Kidney (tissue), 14 donors: ENCODE results near the gene RTEL1. TPM values are rescaled to one million over a fixed set of nuclear protein-coding genes. Genes with fewer than 3 reads are reported as not detected.

Source experiments
- DNase-seq, 5 donors: peaks; one replicate each; pipeline ENCODE4 v3.0.0-alpha.2; 2013 to 2020
- FAIRE-seq: peaks from 2 replicates; lab custom pipeline; 2012; peaks lifted over from hg19 to GRCh38; lab: Jason Lieb, UNC
- H3K27ac ChIP-seq, 2 donors: one replicate each; pipeline ENCODE4 v1.7.0; 2013; ENCODE audit warnings: low read depth in 2 of 2, low read length in 2 of 2, inconsistent platforms in 1 of 2
- H3K27me3 ChIP-seq: one replicate; pipeline ENCODE4 v1.7.1; 2013; ENCODE audit warnings: low read length, inconsistent platforms; ENCODE audit not compliant: control insufficient read depth, insufficient read depth
- H3K36me3 ChIP-seq, 3 donors: one replicate each; pipeline versions ENCODE4 v1.7.0 to v1.7.1; 2013; ENCODE audit warnings: low read length in 3 of 3, control low read depth in 1 of 3, inconsistent platforms in 1 of 3; ENCODE audit not compliant: insufficient read depth in 3 of 3, control insufficient read depth in 2 of 3
- H3K4me1 ChIP-seq, 3 donors: one replicate each; pipeline versions ENCODE4 v1.7.0 to v1.7.1; 2013; ENCODE audit warnings: low read length in 3 of 3, inconsistent platforms in 1 of 3, low read depth in 1 of 3; ENCODE audit not compliant: control insufficient read depth in 2 of 3, insufficient read depth in 2 of 3
- H3K4me3 ChIP-seq, 3 donors: one replicate each; pipeline versions ENCODE4 v1.7.0 to v1.8.1; 2013; ENCODE audit warnings: low read length in 3 of 3, control low read depth in 1 of 3, inconsistent platforms in 1 of 3
- H3K9ac ChIP-seq, 3 donors: one replicate each; pipeline versions ENCODE4 v1.7.0 to v1.7.1; 2013; ENCODE audit warnings: low read length in 3 of 3, control low read depth in 1 of 3, inconsistent platforms in 1 of 3
- H3K9me3 ChIP-seq, 3 donors: one replicate each; pipeline versions ENCODE4 v1.7.0 to v1.7.1; 2013; ENCODE audit warnings: low read length in 3 of 3, control low read depth in 1 of 3, inconsistent platforms in 1 of 3; ENCODE audit not compliant: control insufficient read depth in 2 of 3, insufficient read depth in 1 of 3
- intact Hi-C: fragments of 100-400 bp; cut with DNase I; formaldehyde crosslinking; loops from one replicate; pipeline ENCODE4 v1.11.1; 2022
- polyA plus RNA-seq: library from polyadenylated mRNA; stranded (reverse); fragments of 350-450 nt; fragmentation: Illumina TruSeq; extraction: RNeasy Lipid Tissue Mini Kit (QIAGEN cat#74804); gene quantifications from one replicate; pipeline ENCODE4 v1.2.3, GENCODE V29; 2014; ENCODE audit warnings: low read depth, low replicate concordance; ENCODE audit not compliant: insufficient read depth
- total RNA-seq: library from RNA; stranded (reverse); fragmentation: NEBNext Ultra II Directional; extraction: Animal tissue kit (Norgen Biotek cat#: 25700); gene quantifications from one replicate; pipeline ENCODE4 v1.2.1, GENCODE V29; 2021
- TF ChIP-seq, protein P1 (sequence below): IDR thresholded peaks from 3 replicates; pipeline ENCODE4 v1.5.1; 2012; ENCODE audit warnings: mild to moderate bottlenecking, moderate library complexity, borderline replicate concordance; ENCODE audit not compliant: insufficient read depth; ENCODE audit errors: extremely low read depth
- donor health status: control.
- donor health status: control.
- donor health status: control.
- donor health status: control.
- donor health status: control.
- donor health status: DM: yes; HTN: yes; CAD: no.
- donor health status: Normal renal cell carcinoma (clear cell type).

The RTEL1 gene
- total and polyA plus RNA-seq, 2 donors from 2014 or later, result 5.3 to 37.7 TPM

DNA sequence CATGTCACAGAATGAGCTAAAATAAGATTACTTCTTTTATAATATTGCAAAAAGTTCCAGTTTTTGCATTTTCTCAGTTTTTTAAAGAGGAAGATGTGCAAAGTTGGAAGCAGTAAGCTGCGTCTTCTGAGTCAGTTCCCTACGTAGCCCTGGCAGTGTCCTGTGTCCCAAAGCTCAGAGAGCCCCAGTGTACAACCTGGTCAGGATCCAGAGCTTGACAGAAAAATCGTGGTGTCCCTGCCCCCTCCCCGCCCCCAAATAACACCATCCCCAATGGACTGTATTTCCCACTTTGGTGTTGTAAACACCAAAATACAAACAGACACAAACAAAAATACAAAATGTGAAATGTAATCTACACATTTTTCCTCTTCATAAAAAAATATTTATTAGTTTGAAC is 86.0 kb downstream of the RTEL1 start:
- Histone ChIP-seq H3K36me3 (peaks cover 0 to 13% (median 2%) of the 10 kb centered on the region in 3 donors), H3K4me1 (peaks cover 0 to 14% (median 5%) of the 10 kb centered on the region in 3 donors), H3K9ac (peak overlapping the region in 1 of 3 donors; percentile 12), H3K4me3 (no peak overlapping the region), H3K27me3 (no peaks in the 10 kb centered on the region), H3K9me3 (no peaks in the 10 kb centered on the region), H3K27ac (no peak overlapping the region)
- FAIRE-seq (no peak), DNase-seq (peak in 1 of 5 donors; percentile 18)
- TF ChIP-seq, protein P1, sequence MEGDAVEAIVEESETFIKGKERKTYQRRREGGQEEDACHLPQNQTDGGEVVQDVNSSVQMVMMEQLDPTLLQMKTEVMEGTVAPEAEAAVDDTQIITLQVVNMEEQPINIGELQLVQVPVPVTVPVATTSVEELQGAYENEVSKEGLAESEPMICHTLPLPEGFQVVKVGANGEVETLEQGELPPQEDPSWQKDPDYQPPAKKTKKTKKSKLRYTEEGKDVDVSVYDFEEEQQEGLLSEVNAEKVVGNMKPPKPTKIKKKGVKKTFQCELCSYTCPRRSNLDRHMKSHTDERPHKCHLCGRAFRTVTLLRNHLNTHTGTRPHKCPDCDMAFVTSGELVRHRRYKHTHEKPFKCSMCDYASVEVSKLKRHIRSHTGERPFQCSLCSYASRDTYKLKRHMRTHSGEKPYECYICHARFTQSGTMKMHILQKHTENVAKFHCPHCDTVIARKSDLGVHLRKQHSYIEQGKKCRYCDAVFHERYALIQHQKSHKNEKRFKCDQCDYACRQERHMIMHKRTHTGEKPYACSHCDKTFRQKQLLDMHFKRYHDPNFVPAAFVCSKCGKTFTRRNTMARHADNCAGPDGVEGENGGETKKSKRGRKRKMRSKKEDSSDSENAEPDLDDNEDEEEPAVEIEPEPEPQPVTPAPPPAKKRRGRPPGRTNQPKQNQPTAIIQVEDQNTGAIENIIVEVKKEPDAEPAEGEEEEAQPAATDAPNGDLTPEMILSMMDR, result no peak
- intact Hi-C loops, result no loop called here

DNA sequence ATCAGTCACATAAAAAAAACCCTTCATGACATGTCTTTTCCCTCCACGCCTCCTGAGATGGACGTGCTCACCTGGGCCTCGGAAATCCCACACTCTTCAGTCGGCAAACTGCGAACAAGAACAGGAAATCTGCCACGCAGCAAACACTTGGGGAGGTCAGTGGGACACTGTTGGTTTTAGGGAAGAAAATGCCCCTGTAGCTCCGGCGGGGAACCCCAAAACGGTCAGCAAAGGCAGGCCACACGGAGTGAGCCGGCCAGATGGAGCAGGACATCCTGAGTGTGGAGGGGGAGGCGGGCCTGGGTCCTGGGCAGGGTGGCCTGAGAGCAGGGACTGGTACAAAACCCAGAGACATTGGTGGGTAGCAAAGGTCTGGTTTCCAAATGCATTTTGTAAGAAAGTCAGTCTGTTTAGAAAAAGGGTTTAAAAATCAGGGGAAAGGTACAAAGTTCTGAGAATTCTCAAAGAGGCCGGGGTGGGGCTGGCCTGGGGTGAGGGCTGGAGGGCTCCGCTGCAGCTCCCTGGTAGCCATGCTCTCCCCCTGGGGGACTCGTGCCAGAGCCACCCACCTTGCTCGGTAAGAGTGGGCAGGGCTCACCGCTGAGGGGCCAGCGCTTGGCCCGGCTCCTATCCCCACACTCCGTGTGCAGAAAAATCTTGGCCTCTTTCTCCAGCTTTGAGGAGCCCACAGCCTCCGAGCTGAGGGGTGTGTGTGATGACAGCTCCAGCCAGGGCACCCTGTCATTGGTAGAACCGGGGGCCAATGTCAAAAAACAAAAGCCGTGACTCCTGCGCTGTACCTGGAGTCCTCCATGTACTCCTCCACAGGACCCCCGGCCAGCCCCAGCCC is 86.7 kb downstream of the RTEL1 start:
- H3K9ac ChIP-seq, result no peak overlapping the region
- intact Hi-C loops, result no loop called here
- H3K27ac ChIP-seq, result no peak overlapping the region
- peaks cover 0 to 14% (median 5%) of the 10 kb centered on the region in 3 donors for H3K4me1 ChIP-seq
- no peaks in the 10 kb centered on the region for H3K27me3 ChIP-seq
- TF ChIP-seq, protein P1, result no peak
- DNase-seq, result peak in 1 of 5 donors; percentile 71
- H3K4me3 ChIP-seq, result no peak overlapping the region
- H3K36me3 ChIP-seq, result peaks cover 0 to 13% (median 2%) of the 10 kb centered on the region in 3 donors
- no peaks in the 10 kb centered on the region for H3K9me3 ChIP-seq
- FAIRE-seq, result no peak

DNA sequence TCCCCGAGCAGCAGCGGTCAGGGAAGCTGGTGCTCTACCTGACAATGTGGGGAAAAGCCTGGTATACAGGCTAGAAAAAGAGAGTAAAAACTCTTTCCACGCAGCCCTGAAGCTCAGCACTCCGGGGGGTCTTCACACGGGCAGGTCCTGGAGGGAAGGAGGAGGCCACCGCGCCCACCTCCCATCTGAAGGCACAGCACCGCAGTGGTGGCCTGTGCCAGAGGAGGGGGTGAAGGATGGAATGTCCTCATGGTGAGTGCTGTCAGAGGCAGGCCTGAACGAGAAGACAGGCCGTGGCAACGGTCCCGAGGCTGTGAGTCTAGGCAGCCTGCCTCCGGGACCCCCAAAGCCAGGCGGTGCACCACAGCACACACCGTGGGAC is 87.3 kb downstream of the RTEL1 start:
- FAIRE-seq, result no peak
- H3K27ac ChIP-seq, result no peak overlapping the region
- H3K4me1 ChIP-seq, result peaks cover 0 to 14% (median 5%) of the 10 kb centered on the region in 3 donors
- no peak overlapping the region for H3K9ac ChIP-seq
- no peaks in the 10 kb centered on the region for H3K27me3 ChIP-seq
- no peaks in the 10 kb centered on the region for H3K9me3 ChIP-seq
- intact Hi-C loops, result no loop called here
- TF ChIP-seq, protein P1, result no peak
- H3K4me3 ChIP-seq, result no peak overlapping the region
- DNase-seq, result peak in 1 of 5 donors; percentile 41
- peaks cover 0 to 13% (median 2%) of the 10 kb centered on the region in 3 donors for H3K36me3 ChIP-seq

Other genes with a start within 250 kb of the RTEL1 start
- 2.2 TPM for gene KCNQ2, start 185.7 kb upstream of the RTEL1 start, total RNA-seq
- gene KCNQ2, start 185.7 kb upstream of the RTEL1 start, polyA plus RNA-seq, result not detected
- gene EEF1A2, start 159.2 kb upstream of the RTEL1 start, total RNA-seq, result 18.1 TPM
- 1.5 TPM for gene EEF1A2, start 159.2 kb upstream of the RTEL1 start, polyA plus RNA-seq
- gene PPDPF, start 137.5 kb upstream of the RTEL1 start, total RNA-seq, result 578 TPM
- gene PPDPF, start 137.5 kb upstream of the RTEL1 start, polyA plus RNA-seq, result 961 TPM
- 1.1 TPM for gene PTK6, start 120.9 kb upstream of the RTEL1 start, total RNA-seq
- 0.26 TPM for gene PTK6, start 120.9 kb upstream of the RTEL1 start, polyA plus RNA-seq
- 0.38 TPM for gene SRMS, start 110.6 kb upstream of the RTEL1 start, total RNA-seq
- gene SRMS, start 110.6 kb upstream of the RTEL1 start, polyA plus RNA-seq, result not detected
- gene FNDC11, start 104.2 kb upstream of the RTEL1 start, total RNA-seq, result 1.6 TPM
- gene FNDC11, start 104.2 kb upstream of the RTEL1 start, polyA plus RNA-seq, result 0.47 TPM
- gene HELZ2, start 84.1 kb upstream of the RTEL1 start, total RNA-seq, result 40.7 TPM
- 3.2 TPM for gene HELZ2, start 84.1 kb upstream of the RTEL1 start, polyA plus RNA-seq
- 13.4 TPM for gene GMEB2, start 31.2 kb upstream of the RTEL1 start, total RNA-seq
- gene GMEB2, start 31.2 kb upstream of the RTEL1 start, polyA plus RNA-seq, result 6.1 TPM
- 84.9 TPM for gene STMN3, start 4.9 kb upstream of the RTEL1 start, total RNA-seq
- gene STMN3, start 4.9 kb upstream of the RTEL1 start, polyA plus RNA-seq, result 20.6 TPM
- gene TNFRSF6B, start 38.3 kb downstream of the RTEL1 start, total RNA-seq, result 64.5 TPM
- gene TNFRSF6B, start 38.3 kb downstream of the RTEL1 start, polyA plus RNA-seq, result 2.4 TPM
- gene ARFRP1, start 49.7 kb downstream of the RTEL1 start, total RNA-seq, result 71.2 TPM
- gene ARFRP1, start 49.7 kb downstream of the RTEL1 start, polyA plus RNA-seq, result 60.6 TPM
- gene ZGPAT, start 49.7 kb downstream of the RTEL1 start, total RNA-seq, result 30.5 TPM
- gene ZGPAT, start 49.7 kb downstream of the RTEL1 start, polyA plus RNA-seq, result 39.6 TPM
- 12.1 TPM for gene LIME1, start 78.4 kb downstream of the RTEL1 start, total RNA-seq
- 114 TPM for gene LIME1, start 78.4 kb downstream of the RTEL1 start, polyA plus RNA-seq
- 154 TPM for gene SLC2A4RG, start 81.5 kb downstream of the RTEL1 start, total RNA-seq
- 171 TPM for gene SLC2A4RG, start 81.5 kb downstream of the RTEL1 start, polyA plus RNA-seq
- gene ZBTB46, start 173.0 kb downstream of the RTEL1 start, total RNA-seq, result 24.0 TPM
- 4.5 TPM for gene ZBTB46, start 173.0 kb downstream of the RTEL1 start, polyA plus RNA-seq
- gene ABHD16B, start 203.2 kb downstream of the RTEL1 start, total RNA-seq, result not detected
- not detected for gene ABHD16B, start 203.2 kb downstream of the RTEL1 start, polyA plus RNA-seq
- 78.0 TPM for gene TPD52L2, start 207.0 kb downstream of the RTEL1 start, total RNA-seq
- 73.1 TPM for gene TPD52L2, start 207.0 kb downstream of the RTEL1 start, polyA plus RNA-seq
- 52.3 TPM for gene DNAJC5, start 236.8 kb downstream of the RTEL1 start, total RNA-seq
- gene DNAJC5, start 236.8 kb downstream of the RTEL1 start, polyA plus RNA-seq, result 24.4 TPM